ENCODE data around the gene COL5A1.

The COL5A1 gene

GRCh38 chr9:134655586-134656333, 14.2 kb downstream of the COL5A1 start:
- Histone ChIP-seq H3K4me1 (ENCODE audit: insufficient read depth, low read length, severe bottlenecking) (no peaks in the 10 kb centered on the region), H3F3A (ENCODE audit: insufficient read depth, low read length) (no peaks in the 10 kb centered on the region), H3K9me2 (ENCODE audit: low read depth, low read length) (no peaks in the 10 kb centered on the region), H3K79me2 (ENCODE audit: insufficient read depth, low read length) (no peaks in the 10 kb centered on the region), H2AFZ (ENCODE audit: low read length) (no peak overlapping the region), H3K4me3 (ENCODE audit: low read depth, low read length, poor library complexity, severe bottlenecking) (no peak overlapping the region), H4K20me1 (ENCODE audit: insufficient read depth, low read length) (no peaks in the 10 kb centered on the region), H3K27ac (ENCODE audit: low read depth, low read length, poor library complexity, severe bottlenecking) (no peak overlapping the region), H3K27me3 (ENCODE audit: insufficient read depth, low read length) (no peaks in the 10 kb centered on the region; the same call in 1 of the 2 replicates), H3K9me3 (ENCODE audit: low read length) (no peaks in the 10 kb centered on the region), H3K9ac (ENCODE audit: low read length) (no peak overlapping the region), H3K4me2 (ENCODE audit: low read length) (no peak overlapping the region), H3K36me3 (ENCODE audit: insufficient read depth, low read length) (no peaks in the 10 kb centered on the region)
- TF ChIP-seq CTCF (IDR thresholded peaks at IDR 0.05; ENCODE audit: low read length) (no peak), EZH2 (IDR thresholded peaks at IDR 0.05; ENCODE audit: borderline replicate concordance, low read length) (no peak)

DNA sequence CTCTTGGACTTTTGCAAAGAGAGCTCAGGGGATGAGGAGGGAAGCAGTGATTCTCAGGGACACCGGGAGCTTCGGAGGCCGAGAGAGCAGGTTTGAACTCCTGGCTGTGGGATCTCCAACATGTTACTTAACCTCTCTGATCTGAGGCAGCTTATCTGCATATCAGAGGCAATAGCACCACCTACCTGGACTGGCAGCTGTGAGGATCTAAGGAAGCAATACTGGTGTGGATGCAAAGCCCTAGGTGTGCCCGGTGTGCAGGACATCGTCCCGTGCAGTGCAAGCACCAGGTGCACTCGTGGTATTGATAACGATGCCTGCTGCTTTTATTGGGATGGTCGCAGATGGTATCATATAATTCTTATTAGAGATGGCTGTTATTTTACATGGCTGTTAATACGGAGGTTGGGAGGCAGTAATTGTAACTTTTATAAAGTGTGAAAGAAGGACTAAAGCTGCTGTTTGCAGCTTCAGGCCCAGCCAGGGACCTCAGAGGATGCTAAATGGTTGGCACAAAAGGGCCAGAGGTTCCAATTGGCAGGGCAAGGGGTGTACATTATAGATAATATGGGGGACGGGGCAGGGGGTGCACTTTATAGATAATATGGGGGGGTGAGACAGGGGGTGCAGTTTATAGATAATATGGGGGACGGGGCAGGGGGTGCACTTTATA, 14.9 kb downstream of the COL5A1 start:
- H3K36me3 ChIP-seq (ENCODE audit: insufficient read depth, low read length) = no peaks in the 10 kb centered on the region
- H3K4me1 ChIP-seq (ENCODE audit: insufficient read depth, low read length, severe bottlenecking) = no peaks in the 10 kb centered on the region
- H3K4me2 ChIP-seq (ENCODE audit: low read length) = no peak overlapping the region
- no peaks in the 10 kb centered on the region; the same call in 1 of the 2 replicates for H3K27me3 ChIP-seq (ENCODE audit: insufficient read depth, low read length)
- H3F3A ChIP-seq (ENCODE audit: insufficient read depth, low read length) = no peaks in the 10 kb centered on the region
- no peaks in the 10 kb centered on the region for H3K9me3 ChIP-seq (ENCODE audit: low read length)
- H3K79me2 ChIP-seq (ENCODE audit: insufficient read depth, low read length) = no peaks in the 10 kb centered on the region
- no peaks in the 10 kb centered on the region for H4K20me1 ChIP-seq (ENCODE audit: insufficient read depth, low read length)
- H3K27ac ChIP-seq (ENCODE audit: low read depth, low read length, poor library complexity, severe bottlenecking) = no peak overlapping the region
- H3K4me3 ChIP-seq (ENCODE audit: low read depth, low read length, poor library complexity, severe bottlenecking) = no peak overlapping the region
- H3K9me2 ChIP-seq (ENCODE audit: low read depth, low read length) = no peaks in the 10 kb centered on the region
- H2AFZ ChIP-seq (ENCODE audit: low read length) = no peak overlapping the region
- no peak for TF ChIP-seq EZH2 (IDR thresholded peaks at IDR 0.05; ENCODE audit: borderline replicate concordance, low read length)
- TF ChIP-seq CTCF (IDR thresholded peaks at IDR 0.05; ENCODE audit: low read length) = no peak; the same call in 1 of the 2 replicates
- H3K9ac ChIP-seq (ENCODE audit: low read length) = no peak overlapping the region

DNA sequence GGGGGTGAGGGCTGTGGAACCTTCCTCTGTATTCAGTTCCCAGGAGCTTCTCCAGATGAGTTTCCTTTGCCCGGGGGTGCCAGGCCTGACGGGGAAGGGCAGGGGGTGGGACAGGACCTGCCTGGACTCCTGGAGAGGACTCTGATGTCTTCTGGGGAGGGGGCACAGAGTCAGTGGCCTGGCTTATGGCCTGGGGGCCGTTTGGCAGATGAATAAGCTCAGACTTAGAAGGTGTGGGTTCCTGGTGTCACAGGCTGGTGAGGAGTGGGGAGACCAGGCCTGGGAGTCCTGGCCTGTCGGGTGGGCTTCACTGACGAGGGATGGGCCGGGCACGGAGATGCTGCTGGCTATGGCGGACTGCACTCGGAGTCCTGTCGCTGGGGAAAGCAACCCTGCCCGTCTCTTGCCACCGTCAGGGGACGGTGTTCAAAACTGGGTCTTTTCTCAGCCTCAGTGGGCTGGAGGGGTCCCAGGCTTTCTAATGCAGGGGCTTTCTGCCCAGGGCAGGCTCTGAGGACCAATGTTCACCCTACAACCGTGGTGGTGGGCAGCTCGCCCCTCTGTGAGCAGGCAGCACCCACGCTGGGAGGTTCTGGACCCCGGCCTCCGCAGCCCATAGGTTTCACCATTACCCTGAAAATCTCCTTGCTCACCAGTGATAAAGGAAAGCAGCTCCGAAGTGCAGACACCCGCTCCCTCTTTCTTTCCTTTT, 16.2 kb downstream of the COL5A1 start:
- H3F3A ChIP-seq (ENCODE audit: insufficient read depth, low read length) = no peaks in the 10 kb centered on the region
- H3K9me2 ChIP-seq (ENCODE audit: low read depth, low read length) = no peaks in the 10 kb centered on the region
- no peak overlapping the region for H3K27ac ChIP-seq (ENCODE audit: low read depth, low read length, poor library complexity, severe bottlenecking)
- H3K4me1 ChIP-seq (ENCODE audit: insufficient read depth, low read length, severe bottlenecking) = no peaks in the 10 kb centered on the region
- H3K4me3 ChIP-seq (ENCODE audit: low read depth, low read length, poor library complexity, severe bottlenecking) = no peak overlapping the region
- no peak overlapping the region for H2AFZ ChIP-seq (ENCODE audit: low read length)
- TF ChIP-seq EZH2 (IDR thresholded peaks at IDR 0.05; ENCODE audit: borderline replicate concordance, low read length) (no peak), CTCF (IDR thresholded peaks at IDR 0.05; ENCODE audit: low read length) (no peak)
- H3K27me3 ChIP-seq (ENCODE audit: insufficient read depth, low read length) = no peaks in the 10 kb centered on the region; the same call in 1 of the 2 replicates
- no peaks in the 10 kb centered on the region for H3K9me3 ChIP-seq (ENCODE audit: low read length)
- H3K9ac ChIP-seq (ENCODE audit: low read length) = no peak overlapping the region
- no peaks in the 10 kb centered on the region for H4K20me1 ChIP-seq (ENCODE audit: insufficient read depth, low read length)
- no peaks in the 10 kb centered on the region for H3K36me3 ChIP-seq (ENCODE audit: insufficient read depth, low read length)
- no peak overlapping the region for H3K4me2 ChIP-seq (ENCODE audit: low read length)
- H3K79me2 ChIP-seq (ENCODE audit: insufficient read depth, low read length) = no peaks in the 10 kb centered on the region

Measured in OCI-LY1 (cell line).